HG03354 (cell line): ENCODE results near the gene WDPCP.
"Not testable (repeated sequence)": the region's sequence is repeated elsewhere in the genome, so short reads cannot be mapped to it uniquely, and the experiment has no call there.

Source experiments
- ATAC-seq: cut with Tn5 transposase; IDR thresholded peaks from one replicate; pipeline ENCODE4 v1.9.1; 2021; ENCODE audit warnings: mild to moderate bottlenecking; ENCODE audit not compliant: unreplicated experiment, poor library complexity, severe bottlenecking

The WDPCP gene

DNA sequence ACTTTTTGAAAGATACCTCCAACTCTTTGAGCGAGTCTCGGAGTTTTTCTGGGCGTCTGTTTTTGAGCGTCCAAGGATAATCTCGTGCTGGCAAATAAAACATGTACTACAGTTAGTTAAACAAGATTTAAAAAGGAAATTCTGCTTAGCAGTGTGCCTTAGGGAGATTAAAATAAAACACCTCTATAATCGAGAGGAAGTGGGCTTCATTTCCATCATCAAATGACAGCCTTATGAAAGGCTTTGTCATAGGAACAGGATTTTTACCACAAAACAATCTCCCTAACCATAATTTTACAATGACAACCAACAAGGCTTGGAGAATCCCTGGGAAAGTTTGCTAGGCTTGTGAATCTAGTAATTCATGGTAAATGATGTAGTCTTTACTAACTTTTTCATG lies 103.4 kb downstream of the WDPCP start:
- no peak for ATAC-seq

DNA sequence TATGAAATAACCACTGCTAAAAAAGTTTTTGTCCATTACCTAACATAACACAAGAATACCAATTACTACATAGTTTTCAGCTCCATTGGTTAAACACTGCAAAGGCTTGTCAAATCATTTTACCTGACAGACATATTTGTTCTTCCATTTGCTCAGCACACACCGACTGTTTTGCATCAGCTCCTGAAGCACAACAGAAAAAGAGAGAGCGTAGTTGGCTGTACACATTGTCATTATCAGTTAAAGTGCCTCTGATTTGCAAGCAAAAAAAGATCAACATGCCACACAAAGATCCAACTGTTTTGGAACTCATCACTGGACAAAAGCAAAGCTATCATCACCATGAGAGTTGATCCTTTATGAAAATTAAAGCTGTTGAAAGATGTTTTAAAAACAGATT lies 103.8 kb downstream of the WDPCP start:
- no peak for ATAC-seq

DNA sequence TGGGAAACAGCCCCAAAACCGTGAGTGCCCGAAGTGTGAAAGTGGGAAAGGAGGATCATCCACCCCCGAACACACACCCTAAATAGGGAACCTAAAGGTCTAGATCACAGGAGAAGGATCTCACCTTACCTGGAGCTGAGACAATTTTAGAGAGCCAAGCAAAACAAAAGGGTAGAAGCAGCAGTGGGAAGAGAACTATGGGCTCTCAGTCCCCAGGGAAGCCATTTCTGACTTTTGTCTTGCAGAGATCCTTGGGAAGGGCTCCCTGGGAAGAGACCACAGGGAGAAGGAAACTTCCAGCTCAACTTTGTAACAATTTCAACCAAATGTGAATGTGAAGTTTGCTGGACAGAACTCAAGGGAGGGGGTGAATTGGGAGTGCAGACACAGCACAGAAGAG lies 110.6 kb downstream of the WDPCP start:
- no peak for ATAC-seq

DNA sequence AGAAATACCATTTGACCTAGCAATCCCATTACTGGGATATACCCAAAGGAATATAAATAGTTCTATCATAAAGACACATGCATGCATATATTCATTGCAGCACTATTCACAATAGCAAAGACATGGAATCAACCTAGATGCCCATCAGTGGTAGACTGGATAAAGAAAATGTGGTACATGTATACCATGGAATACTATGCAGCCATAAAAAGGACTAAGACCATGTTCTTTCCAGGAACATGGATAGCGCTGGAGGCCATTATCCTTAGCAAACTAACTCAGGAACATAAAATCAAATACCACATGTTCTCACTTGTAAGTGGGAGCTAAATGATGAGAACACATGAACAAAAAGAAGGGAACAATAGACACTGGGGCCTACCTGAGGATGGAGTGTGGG lies 119.0 kb downstream of the WDPCP start:
- not testable (repeated sequence) for ATAC-seq

DNA sequence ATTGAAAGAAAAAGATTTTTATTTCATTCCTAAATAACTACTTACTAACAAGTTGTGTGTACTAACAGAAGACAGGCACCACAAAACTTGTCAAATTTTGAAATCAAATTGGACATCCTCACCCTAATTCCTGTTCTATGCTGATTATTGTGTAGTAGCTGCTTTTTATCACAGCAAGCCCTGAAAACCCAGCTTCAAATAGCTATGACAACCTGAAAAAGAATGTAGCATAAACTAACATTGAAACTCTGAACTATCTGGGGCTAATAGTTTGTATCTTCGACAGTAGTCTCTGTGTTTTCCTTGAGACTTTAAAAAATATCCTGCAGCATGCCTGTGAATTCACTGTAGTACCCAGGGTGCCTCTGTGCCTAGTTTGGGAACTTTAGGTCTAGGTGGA lies 122.6 kb downstream of the WDPCP start:
- no peak for ATAC-seq

DNA sequence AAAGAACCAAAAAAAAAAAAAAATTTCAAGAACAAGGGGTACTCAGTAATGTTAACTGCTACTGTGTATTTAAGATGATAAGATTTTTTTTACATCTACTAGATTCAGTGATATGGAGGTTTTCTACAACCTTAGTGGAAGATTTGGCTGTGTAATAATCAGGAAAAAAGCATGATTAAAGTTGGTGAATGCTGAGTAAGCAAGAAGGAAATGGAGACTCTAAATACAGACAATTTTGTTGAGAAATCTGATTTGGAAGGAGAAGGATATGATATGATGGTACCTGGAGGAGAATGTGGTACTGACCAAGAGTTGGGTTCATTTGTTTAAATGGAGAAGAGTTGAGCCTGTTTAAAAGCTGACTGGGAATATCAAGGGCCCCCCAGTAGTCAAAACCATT lies 125.1 kb downstream of the WDPCP start:
- ATAC-seq = no peak

DNA sequence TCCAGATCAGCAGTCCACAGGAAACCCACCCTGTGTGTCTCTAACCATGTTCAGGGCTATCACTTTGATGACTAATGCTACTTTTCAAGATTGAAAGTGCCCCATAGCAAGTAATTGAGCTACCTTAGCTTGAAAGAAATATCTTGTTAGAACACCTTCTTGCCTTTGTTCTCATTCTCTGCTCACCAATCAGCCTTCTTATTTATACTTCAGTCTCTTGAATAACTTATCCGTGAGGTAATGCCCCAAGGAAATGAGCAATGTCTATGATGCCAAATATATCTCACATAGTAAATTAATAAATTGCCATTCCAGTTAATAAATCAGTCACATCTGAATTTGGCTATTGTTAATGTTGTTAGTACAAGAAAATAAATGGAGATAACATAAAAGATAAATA lies 141.6 kb downstream of the WDPCP start:
- ATAC-seq = no peak

DNA sequence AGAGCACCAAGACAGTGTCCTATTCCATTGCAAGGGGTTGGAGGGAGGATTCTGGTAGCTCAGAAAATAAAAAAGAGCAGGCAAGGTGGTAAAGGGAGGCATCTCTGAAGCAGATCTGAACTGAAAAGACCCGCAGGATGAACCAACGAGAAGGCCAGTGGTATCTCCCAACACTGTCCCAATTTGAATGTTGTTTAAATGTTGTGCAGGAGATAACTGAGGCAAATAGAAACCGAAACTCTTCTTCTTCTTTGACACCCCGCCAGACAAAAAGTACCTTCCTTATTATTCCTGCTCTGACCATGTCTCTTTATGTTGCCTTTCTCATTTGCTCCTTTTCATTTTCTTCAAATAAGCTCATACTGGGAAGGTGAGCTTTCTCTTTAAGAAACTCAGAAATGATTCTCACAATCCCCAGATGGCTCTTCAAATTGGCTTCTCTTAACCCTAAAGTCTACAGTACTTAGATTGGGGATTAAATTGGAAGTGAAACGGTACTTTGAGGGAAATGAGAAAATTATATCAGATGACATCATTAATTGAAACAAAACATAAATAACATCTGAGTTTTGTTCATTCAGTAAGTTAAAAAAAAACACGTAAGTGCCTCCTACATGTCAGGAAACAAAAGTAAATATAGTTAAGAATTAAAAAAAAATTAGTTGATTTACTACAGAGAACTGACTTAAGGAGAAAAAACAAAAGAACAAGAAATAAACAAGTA lies 143.6 kb downstream of the WDPCP start:
- no peak for ATAC-seq

DNA sequence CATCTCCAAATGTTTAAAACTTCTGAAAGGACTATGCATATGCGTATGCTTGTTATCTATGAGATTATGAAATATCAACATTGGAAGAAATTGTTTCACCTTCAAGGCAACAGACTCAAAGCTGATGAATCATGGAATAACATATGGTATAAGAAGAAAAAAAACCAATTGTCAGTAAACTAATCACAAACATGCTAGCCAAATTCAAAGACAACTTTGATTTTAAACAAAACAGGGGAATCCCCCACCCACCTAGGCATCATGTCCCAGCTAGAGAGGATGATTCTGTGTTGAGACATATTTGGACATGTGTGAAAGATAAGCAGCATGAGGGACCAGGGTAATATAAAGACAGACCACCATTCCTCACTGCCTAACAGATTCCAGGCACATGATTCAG lies 147.7 kb downstream of the WDPCP start:
- no peak for ATAC-seq

DNA sequence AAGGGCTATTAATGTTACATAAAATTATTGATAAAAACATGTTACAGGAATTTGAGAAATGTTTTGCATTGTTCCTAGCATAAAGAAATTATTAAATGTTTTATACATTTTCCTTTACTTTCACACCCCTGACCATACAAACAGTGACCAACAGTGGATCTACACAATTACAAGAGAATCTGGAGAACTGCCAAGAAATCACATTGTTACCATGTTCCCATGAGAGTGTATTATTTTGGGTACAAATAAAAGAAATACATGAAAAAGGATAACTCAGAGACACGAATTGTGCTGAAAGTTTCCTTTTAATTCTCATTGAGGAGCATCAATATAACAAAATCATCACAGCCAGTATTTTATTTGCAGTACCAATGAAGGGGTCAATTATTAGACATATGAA lies 150.1 kb downstream of the WDPCP start:
- ATAC-seq = no peak

DNA sequence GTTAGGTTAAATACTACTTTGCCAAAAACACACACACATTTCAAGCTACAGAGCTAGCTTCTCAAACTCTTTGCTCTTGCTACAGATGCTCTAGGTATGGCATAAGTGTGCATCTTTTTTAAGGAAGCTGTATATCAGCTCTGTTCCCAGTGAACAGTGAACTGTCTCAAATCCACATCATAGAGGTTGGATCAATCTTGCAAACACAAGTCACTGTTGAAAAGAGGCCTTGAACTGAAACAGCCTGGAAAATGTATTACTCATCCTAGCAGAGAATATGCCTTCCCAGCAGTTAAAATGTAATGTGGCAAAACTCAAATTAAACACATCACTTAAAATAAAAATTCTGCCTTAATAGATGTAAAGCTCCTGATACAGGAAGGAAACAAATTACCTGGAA lies 151.8 kb downstream of the WDPCP start:
- no peak for ATAC-seq

DNA sequence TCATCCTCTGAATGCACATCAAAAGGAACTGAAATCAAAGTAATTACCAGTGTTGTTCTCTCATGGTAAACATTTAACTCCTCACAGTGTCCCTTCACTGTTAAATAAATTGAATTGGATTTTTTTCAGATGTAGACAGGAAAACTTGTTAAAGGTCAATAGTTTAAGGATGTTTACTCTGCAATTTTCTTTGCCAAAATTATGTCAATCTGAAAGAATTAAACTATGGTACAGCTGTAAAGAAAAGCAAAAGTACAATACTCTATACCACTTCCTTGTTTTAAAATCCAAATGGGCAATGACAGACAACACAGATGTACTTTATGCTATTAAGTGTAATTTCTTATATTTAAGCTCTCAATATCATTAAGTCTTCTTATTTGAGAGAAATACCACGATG lies 153.2 kb downstream of the WDPCP start:
- no peak for ATAC-seq

DNA sequence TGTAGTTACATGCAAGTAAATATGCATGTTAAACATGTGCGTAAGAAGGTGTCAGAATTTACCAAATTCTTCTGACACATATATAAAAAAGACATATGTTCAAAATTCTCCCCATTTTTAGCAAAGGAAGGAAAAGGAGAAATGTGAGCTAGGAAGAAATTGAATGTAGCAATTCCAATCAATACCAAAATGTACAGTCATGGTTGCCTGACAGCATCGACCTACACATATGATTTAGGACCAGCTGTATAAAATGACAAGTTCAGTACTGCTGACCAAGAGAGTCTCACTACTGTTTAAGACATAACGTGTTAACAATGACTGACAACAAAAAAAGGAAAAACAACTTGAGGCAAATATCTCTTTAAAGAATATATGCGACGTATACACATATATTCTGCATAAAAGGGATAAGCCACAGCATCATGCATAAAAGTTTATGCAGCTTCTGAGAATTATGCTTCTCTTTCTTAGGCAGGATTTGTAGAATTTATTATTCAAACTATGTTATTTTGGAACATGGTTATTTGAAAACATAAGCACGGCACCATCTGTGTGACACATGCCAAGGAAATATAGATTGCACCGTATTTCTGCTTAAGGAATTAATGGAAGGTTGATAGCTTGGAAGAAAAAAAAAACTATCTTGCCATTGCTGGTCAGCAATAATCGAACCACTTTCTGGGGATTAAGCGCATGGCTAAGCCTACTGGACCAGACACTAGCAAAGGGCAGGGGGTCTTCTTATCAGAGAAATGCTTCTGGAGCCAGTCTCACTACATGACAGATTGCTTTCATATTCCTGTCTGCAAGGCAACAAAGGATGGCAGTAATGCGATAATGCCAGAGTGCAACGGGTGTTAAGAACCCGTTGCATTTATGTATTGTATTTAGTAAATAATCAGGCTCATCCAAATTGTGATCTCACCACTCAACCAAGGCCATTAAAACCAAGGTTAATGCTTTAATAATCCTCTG lies 154.0 kb downstream of the WDPCP start:
- ATAC-seq = no peak

DNA sequence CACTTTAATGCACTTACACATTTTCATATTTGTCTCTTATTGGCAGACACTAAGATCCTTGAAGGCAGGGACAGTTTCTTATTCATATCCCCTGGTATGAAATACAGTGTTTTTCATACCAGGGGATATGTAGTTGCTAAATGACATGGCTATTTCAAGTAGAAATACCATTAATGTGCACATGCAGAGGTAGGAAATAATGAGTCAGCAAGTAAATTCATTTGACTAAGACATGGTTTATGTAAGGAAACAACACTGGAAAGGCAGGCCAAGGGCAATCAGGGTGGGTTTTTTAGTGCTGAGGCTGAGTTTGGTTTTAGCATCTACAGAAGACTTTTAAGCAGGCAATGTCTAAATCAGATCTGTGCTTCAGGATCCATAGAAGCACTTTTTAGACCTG lies 155.9 kb downstream of the WDPCP start:
- no peak for ATAC-seq

DNA sequence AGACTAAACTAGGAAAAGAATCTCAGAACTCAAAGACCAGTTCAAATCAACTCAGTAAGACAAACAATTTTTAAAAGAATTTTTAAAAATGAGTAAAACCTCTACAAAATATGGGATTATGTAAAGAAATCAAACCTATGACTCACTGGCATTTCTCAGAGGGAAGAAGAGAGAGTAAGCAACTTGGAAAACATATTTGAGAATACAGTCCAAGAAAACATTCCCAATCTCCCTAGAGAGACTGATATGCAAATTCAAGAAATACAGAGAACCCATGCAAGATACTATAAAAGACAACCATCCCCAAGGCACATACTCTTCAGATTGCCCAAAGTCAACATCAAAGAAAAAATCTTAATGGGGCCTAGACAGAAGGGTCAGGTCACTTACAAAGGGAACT lies 162.7 kb downstream of the WDPCP start:
- no peak for ATAC-seq

DNA sequence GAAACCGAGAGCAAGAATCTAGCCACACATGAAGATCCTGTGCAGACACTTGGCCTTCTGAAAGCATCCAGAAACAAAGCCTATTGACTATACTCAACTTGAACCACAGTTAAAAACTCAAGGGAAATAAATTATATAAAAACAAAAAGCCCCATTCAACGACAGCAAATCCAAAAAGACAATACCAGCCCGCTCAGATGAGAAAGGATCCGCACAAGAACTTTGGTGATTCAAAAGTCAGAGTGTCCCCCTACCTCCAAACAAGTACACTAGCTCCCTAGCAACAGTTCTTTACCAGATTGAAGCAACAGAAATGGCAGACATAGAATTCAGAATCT lies 163.2 kb downstream of the WDPCP start:
- ATAC-seq = no peak

DNA sequence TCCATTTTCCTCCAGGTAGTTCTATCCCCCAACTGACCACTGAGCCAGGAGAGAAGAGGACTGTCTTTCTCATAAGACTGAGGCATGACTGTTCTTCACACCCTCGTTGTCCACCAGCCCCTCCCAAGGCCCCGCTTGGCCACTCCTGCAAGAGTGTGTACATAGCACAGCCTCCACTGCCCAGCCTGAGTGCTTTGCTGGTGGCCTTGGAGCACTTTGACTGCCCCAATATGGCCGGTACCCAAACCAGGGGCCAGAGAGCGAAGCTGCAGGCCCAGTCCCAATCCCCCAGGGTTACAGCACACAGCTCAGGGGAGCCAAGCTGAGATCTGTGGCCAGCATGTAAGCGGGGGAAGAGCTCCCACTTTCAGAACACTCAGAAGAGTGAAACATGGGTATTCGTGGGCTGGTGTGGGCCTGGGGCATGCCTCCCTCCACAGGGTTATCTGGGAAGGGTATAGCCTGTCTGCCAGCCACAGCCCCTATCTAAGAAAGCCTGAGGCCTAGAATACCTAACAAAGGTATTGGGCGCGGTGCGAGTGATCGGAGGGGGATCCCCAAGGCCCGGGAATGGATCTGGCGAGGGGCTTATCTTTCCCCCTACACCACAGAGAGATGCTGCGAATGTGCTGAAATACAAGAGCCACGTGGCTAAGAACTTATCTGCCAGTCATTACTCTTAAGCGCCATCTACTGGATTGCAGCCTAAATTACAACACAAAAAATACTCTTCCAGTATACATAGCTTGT lies 163.8 kb downstream of the WDPCP start:
- ATAC-seq = peak; percentile 93

DNA sequence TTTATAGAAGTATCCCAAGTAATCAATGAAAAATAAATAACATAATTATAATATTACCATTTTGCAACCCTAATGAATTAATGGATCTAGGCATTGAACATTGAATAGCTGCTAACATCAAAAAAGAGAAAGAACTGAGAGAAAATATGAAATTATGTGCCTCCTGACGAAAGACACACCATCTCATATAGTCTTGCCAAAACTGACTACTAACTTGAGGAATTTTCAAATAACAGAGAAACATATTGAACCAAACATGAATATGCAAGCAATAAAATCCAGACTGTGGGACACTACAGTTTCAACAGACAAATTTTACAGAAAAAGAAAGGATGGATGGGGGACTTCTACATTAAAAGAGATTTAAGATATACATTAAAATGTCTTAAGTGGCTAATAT lies 165.7 kb downstream of the WDPCP start:
- ATAC-seq = no peak

DNA sequence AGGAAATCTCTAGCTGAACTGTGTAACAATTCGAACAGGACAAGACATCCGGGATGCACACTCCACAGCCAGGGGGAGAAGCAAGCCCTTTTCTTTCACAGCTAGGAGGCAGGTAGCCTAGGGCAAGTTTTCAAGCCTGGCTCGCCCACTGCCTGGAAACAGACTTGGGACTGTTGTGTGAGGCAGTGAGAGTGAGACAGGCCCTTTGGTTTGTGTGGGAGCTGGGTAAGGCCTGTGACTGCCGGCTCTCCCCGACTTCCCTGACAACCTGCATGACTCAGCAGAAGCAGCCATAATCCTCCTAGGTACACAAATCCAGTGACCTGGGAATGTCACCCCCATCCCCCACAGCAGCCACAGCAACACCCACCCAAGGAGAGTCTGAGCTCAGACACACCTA lies 179.7 kb downstream of the WDPCP start:
- ATAC-seq = no peak

DNA sequence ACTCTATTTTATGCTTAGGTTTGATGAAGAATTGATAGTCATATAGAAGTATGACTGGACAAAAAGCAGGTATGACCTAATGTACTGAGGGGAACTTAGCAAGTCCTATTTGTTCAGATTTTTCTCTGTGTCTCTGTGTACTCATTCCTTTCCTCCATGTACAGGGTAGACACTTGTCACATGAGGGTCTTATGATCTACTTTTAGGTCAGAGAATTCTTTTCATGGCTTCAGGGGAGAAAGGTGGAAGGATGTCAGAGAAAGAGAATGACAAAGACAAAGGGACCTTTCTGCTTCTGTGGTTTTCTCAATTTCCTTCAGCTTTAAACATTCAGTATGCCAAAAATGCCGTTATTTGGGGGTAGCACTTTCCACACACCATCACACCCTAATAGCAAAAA lies 181.6 kb downstream of the WDPCP start:
- no peak for ATAC-seq

DNA sequence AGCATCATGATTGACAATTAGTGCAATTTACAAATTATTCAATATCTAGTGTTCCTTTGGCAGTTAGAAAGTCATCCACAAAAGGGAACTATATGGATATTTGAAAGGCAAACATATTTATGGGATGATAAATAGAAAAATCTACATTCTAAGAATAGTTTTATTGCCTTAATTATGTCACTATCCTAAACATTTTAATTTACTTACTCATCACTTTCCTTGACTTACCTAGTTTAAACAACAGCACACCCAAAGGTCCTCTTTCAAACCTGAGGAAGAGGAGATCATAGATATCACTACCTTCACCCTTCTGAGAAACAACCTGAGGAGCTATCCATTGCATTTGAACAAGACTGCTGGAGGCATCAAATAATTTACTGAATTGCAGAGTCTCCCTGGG lies 184.5 kb downstream of the WDPCP start:
- ATAC-seq = no peak
